Transverse colon (tissue), 4 donors: ENCODE results near the gene ACP7. TPM values are rescaled to one million over a fixed set of nuclear protein-coding genes. Genes with fewer than 3 reads are reported as not detected.

Experiments used
- DNase-seq: peaks from one replicate; pipeline ENCODE4 v3.0.0-alpha.2; 2019
- H3K27ac ChIP-seq, 4 donors: fragments of 200-600 bp; sonication (generic); 2 replicates each; pipeline ENCODE4 v1.5.1; 2016 to 2018; ENCODE audit warnings: inconsistent platforms in 4 of 4
- H3K27me3 ChIP-seq: fragments of 200-600 bp; sonication (generic); 2 replicates; pipeline ENCODE4 v1.5.1; 2017; ENCODE audit warnings: inconsistent platforms
- H3K36me3 ChIP-seq, 4 donors: fragments of 200-600 bp; sonication (generic); 2 replicates each; pipeline ENCODE4 v1.5.1; 2017 to 2019; ENCODE audit warnings: inconsistent platforms in 4 of 4
- H3K4me1 ChIP-seq, 4 donors: fragments of 200-600 bp; sonication (generic); 2 replicates each; pipeline ENCODE4 v1.5.1; 2017 to 2020; ENCODE audit warnings: inconsistent platforms in 4 of 4
- H3K4me3 ChIP-seq, 4 donors: fragments of 200-600 bp; sonication (generic); 1 replicate in 1 of 4; 2 replicates in 3 of 4; pipeline versions ENCODE4 v1.5.1 to v1.6.1; 2017 to 2019; ENCODE audit warnings: inconsistent platforms in 4 of 4
- H3K9me3 ChIP-seq, 2 donors: fragments of 200-600 bp; sonication (generic); 2 replicates each; pipeline ENCODE4 v1.5.1; 2017 to 2019; ENCODE audit warnings: inconsistent platforms in 2 of 2
- EP300 ChIP-seq: sonication (generic); formaldehyde crosslinking; IDR thresholded peaks from one replicate; pipeline ENCODE4 v1.6.1; 2017; ENCODE audit warnings: antibody characterized with exemption, low read depth
- POLR2A ChIP-seq: fragments of 450-650 bp; IDR thresholded peaks from one replicate; pipeline ENCODE4 v1.6.1; 2016; ENCODE audit warnings: antibody characterized with exemption, mild to moderate bottlenecking, moderate library complexity
- POLR2AphosphoS5 ChIP-seq, 3 donors: sonication (generic); formaldehyde crosslinking; IDR thresholded peaks; one replicate each; pipeline ENCODE4 v1.6.1; 2016; ENCODE audit warnings: antibody characterized with exemption in 3 of 3
- WGBS, 2 donors: methylation state at CpG; one replicate each; pipeline ENCODE4 v1.1.5; 2018; ENCODE audit warnings: low coverage in 1 of 2; 5-methylcytosine and 5-hydroxymethylcytosine counted together
- in situ Hi-C, 4 donors: fragments of 200-750 bp; cut with MboI; loops; one replicate each; pipeline versions ENCODE4 v1.15.0 to v1.15.1; 2017; ENCODE audit warnings: low sequenced_read_pairs in 3 of 4, low pct_ligation_motif_present in 1 of 4, low pct_unique_long_range_greater_than_20kb in 1 of 4
- intact Hi-C: fragments of 100-400 bp; cut with DNase I; formaldehyde crosslinking; loops from one replicate; pipeline ENCODE4 v1.15.1; 2023; ENCODE audit warnings: low total_unique reads
- total RNA-seq, 4 donors: library from RNA; depleted of rRNA; stranded (reverse); fragments of >200 nt; gene quantifications; one replicate each; pipeline ENCODE4 v1.1.0, GENCODE V29; 2016
- TF ChIP-seq, protein P1 (sequence below), 5 experiments: fragments of 200-600 bp in 3 of 5; fragments of 450-650 bp in 2 of 5; sonication (generic) in 3 of 5; IDR thresholded peaks; 1 replicate in 2 of 5; 2 replicates in 3 of 5; pipeline ENCODE4 v1.5.1; 2016 to 2017; ENCODE audit warnings: antibody characterized with exemption in 5 of 5, inconsistent platforms in 3 of 5, mild to moderate bottlenecking in 2 of 5, moderate library complexity in 1 of 5

The ACP7 gene
- total RNA-seq, 4 donors from 2014 or later: not detected

DNA sequence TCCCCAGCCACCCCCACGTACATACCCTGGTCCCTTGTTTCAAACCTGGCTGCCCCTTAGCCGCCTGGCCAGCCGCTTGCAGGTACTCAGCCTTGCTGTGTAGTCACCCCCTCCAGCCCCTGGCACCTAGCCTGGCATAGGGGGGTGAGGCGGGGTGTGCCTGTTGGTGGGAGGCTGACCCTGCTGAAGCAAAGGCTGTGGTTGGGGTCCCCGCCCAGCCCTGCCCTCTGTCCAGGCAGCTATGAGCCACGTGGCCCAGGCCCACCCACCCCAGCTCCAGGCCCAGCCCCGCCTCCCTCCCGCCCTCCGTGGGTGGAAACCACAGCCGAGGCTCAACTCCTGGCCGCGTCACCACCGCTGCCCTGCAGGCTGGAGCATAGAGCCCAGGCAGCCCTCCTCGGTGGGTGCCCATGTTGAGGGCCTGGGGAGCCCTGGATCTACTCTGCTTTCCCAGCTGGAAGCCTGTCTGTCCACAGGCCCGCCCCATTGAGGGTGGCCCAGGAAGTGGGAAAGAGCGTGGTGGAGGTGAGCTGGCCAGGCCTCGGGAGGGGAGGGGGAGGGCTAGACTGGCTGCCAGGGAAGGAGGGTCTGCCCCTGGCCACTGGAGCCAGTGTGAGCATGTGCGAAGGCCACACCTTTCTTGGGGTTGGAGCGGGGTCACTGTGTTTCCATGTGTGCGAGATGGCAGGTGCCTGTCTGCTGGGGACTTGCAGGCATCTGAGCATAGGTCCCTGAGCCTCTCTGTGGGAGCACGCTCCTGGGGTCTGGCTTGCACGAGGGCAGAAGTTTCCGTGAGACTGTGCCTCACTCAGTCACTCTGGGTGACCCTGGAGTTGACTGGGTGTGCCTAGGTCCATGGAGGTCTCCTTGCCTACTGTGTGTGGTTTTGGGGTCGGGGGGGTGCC lies 72.4 kb downstream of the ACP7 start:
- Histone ChIP-seq H3K36me3 (no peaks in the 10 kb centered on the region), H3K27me3 (no peaks in the 10 kb centered on the region), H3K4me1 (peaks cover 13 to 56% (median 42%) of the 10 kb centered on the region in 4 donors), H3K27ac (no peak overlapping the region), H3K9me3 (no peaks in the 10 kb centered on the region), H3K4me3 (no peak overlapping the region)
- TF ChIP-seq POLR2AphosphoS5 (IDR thresholded peaks at IDR 0.05) (no peak), EP300 (no peak), POLR2A (no peak)
- TF ChIP-seq, protein P1, sequence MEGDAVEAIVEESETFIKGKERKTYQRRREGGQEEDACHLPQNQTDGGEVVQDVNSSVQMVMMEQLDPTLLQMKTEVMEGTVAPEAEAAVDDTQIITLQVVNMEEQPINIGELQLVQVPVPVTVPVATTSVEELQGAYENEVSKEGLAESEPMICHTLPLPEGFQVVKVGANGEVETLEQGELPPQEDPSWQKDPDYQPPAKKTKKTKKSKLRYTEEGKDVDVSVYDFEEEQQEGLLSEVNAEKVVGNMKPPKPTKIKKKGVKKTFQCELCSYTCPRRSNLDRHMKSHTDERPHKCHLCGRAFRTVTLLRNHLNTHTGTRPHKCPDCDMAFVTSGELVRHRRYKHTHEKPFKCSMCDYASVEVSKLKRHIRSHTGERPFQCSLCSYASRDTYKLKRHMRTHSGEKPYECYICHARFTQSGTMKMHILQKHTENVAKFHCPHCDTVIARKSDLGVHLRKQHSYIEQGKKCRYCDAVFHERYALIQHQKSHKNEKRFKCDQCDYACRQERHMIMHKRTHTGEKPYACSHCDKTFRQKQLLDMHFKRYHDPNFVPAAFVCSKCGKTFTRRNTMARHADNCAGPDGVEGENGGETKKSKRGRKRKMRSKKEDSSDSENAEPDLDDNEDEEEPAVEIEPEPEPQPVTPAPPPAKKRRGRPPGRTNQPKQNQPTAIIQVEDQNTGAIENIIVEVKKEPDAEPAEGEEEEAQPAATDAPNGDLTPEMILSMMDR (IDR thresholded peaks at IDR 0.05): no peak
- DNase-seq: no peak
- 42% methylated on average over 21 of the region's 24 CpGs; no CpG with 5 or more reads in 1 of the 2 donors for WGBS, 2 donors
- intact Hi-C loops: no loop called here
- in situ Hi-C loops: no loop called here

DNA sequence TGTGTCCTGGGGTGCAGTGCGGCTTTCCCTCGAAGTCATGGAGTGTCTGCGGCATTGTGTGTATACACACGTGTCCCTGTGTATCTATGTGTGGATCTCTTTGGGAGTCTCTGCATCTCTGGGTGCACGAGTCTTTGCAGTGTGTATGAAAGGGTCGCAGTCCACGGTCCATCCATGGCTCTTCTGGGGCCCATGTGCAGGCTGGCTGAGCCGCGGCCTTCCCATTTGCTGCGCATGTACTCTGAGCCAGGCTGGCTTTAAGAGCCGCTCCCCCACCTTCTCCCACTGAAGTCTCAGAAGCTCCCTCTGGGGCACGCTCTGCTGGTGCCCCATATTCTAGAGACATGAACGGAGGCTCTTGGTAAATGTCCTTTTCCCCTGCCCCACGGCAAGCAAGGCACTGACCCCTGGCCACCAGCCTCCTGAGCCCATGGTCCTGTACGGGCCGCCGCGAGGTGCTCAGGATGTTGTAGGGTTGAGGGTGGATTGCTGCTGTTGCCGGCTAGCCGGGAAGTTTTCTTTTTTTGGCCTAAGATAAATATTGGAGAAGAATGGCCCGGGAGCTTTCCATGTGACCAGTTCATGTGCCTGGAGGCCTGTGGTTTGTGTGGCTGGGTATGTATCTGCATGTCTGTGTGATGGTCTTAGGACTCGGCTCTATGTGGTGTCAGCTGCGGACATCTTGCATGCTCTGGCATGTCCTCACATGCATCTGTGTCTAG lies 73.3 kb downstream of the ACP7 start:
- no peak overlapping the region for H3K27ac ChIP-seq
- H3K9me3 ChIP-seq: no peaks in the 10 kb centered on the region
- H3K27me3 ChIP-seq: no peaks in the 10 kb centered on the region
- no peak overlapping the region for H3K4me3 ChIP-seq
- no peak for DNase-seq
- peaks cover 13 to 56% (median 42%) of the 10 kb centered on the region in 4 donors for H3K4me1 ChIP-seq
- intact Hi-C loops: no loop called here
- TF ChIP-seq, protein P1 (IDR thresholded peaks at IDR 0.05): no peak
- TF ChIP-seq POLR2AphosphoS5 (IDR thresholded peaks at IDR 0.05): no peak
- whole genome bisulfite sequencing, 2 donors: 76% methylated on average over 23 of the region's 23 CpGs; no CpG with 5 or more reads in 1 of the 2 donors
- in situ Hi-C loops: no loop called here
- H3K36me3 ChIP-seq: no peaks in the 10 kb centered on the region

DNA sequence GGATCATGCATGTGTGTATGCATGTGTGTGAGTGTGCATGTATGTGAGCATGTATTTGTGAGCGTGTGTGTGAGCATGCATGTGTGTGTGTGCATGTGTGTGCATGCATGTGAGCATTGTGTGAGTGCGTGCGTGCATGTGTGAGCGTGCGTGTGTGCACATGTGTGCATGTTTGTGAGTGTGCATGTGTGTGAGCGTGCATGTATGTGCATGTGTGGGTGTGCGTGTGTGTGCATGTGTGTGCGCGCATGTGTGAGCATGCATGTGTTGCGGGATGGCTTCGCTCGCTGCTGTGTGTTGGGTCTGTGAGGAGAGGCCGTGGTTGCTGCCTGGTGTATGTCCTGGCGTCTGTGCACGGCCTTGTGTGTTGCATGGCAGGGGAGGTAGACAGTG lies 73.8 kb downstream of the ACP7 start:
- no peak for DNase-seq
- peaks cover 13 to 56% (median 42%) of the 10 kb centered on the region in 4 donors for H3K4me1 ChIP-seq
- no peak for TF ChIP-seq EP300
- TF ChIP-seq POLR2A: no peak
- no peak for TF ChIP-seq POLR2AphosphoS5 (IDR thresholded peaks at IDR 0.05)
- TF ChIP-seq, protein P1 (IDR thresholded peaks at IDR 0.05): no peak
- H3K27me3 ChIP-seq: no peaks in the 10 kb centered on the region
- no peaks in the 10 kb centered on the region for H3K9me3 ChIP-seq
- no peaks in the 10 kb centered on the region for H3K36me3 ChIP-seq
- in situ Hi-C loops (no loop called here), intact Hi-C loops (no loop called here)
- 95% methylated on average over 15 of the region's 15 CpGs; no CpG with 5 or more reads in 1 of the 2 donors for WGBS, 2 donors
- H3K27ac ChIP-seq: no peak overlapping the region
- no peak overlapping the region for H3K4me3 ChIP-seq

DNA sequence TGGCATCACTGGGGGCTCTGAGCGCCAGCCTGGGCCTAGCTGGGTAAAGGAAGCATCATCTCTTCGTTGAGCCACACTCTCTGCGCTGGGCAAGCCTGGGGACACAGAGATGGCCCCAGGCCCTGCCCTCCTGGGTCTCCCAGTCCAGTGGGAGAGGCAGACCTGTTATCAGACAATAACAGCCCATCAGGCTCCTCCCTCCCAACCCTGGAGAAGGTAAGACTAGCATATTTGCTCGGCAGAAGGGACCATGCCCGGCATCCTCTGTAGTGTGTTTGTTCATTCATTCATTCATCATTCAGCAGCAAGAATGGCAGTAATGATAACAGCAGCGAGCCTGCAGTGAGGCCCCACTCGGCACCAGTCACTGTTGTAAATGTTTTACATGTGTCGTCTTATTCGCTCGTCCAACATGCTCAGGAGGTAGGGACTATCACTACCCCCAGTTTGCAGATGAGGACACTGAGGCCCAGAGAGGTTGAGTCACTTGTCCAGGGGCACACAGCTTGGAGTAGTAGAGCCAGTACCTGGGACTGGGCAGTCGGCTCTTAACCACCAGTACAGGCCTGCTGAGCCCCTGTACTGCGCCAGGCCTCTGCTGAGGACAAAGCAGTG lies 74.6 kb downstream of the ACP7 start:
- intact Hi-C loops: no loop called here
- no peaks in the 10 kb centered on the region for H3K36me3 ChIP-seq
- in situ Hi-C loops: no loop called here
- WGBS, 2 donors: 85% methylated on average over 11 of the region's 12 CpGs; no CpG with 5 or more reads in 1 of the 2 donors
- H3K4me3 ChIP-seq: no peak overlapping the region
- H3K27ac ChIP-seq: no peak overlapping the region
- TF ChIP-seq POLR2AphosphoS5 (IDR thresholded peaks at IDR 0.05) (no peak), POLR2A (no peak), EP300 (no peak)
- TF ChIP-seq, protein P1 (IDR thresholded peaks at IDR 0.05): no peak
- peaks cover 13 to 54% (median 42%) of the 10 kb centered on the region in 4 donors for H3K4me1 ChIP-seq
- no peaks in the 10 kb centered on the region for H3K9me3 ChIP-seq
- DNase-seq: no peak
- no peaks in the 10 kb centered on the region for H3K27me3 ChIP-seq
